Upper lobe of left lung (tissue), 6 donors: Measurements from ENCODE around the gene GLIS1. TPM values are rescaled to one million over a fixed set of nuclear protein-coding genes. Genes with fewer than 3 reads are reported as not detected.

Experiments
- ATAC-seq, 2 donors: fragments of 200-7000 bp; cut with Tn5 transposase; one replicate each; pipeline ENCODE4 v1.9.1; 2022; ENCODE audit warnings: mild to moderate bottlenecking in 2 of 2, moderate library complexity in 2 of 2; ENCODE audit not compliant: low FRiP score in 2 of 2
- DNase-seq, 2 donors: peaks; one replicate each; pipeline ENCODE4 v3.0.0-alpha.2; 2019 to 2020
- H3K27ac ChIP-seq, 4 donors: fragments of 200-600 bp; sonication (generic); one replicate each; pipeline ENCODE4 v1.5.1; 2016 to 2019
- H3K27me3 ChIP-seq, 4 donors: fragments of 200-600 bp; sonication (generic); one replicate each; pipeline ENCODE4 v1.5.1; 2017 to 2019
- H3K36me3 ChIP-seq, 4 donors: fragments of 200-600 bp; sonication (generic); one replicate each; pipeline ENCODE4 v1.5.1; 2016 to 2019
- H3K4me1 ChIP-seq, 4 donors: fragments of 200-600 bp; sonication (generic); one replicate each; pipeline ENCODE4 v1.5.1; 2018 to 2019
- H3K4me3 ChIP-seq, 4 donors: fragments of 200-600 bp; sonication (generic); one replicate each; pipeline ENCODE4 v1.5.1; 2017 to 2019; ENCODE audit warnings: mild to moderate bottlenecking in 2 of 4, moderate library complexity in 1 of 4
- H3K9me3 ChIP-seq, 4 donors: fragments of 200-600 bp; sonication (generic); one replicate each; pipeline ENCODE4 v1.5.1; 2018 to 2019
- CTCF ChIP-seq, 6 experiments: fragments of 450-650 bp in 4 of 6; fragments of 200-600 bp in 2 of 6; sonication (generic) in 2 of 6; IDR thresholded peaks; one replicate each; pipeline ENCODE4 v1.5.1; 2016 to 2019; ENCODE audit warnings: antibody characterized with exemption in 6 of 6
- EP300 ChIP-seq, 4 donors: sonication (generic); formaldehyde crosslinking; IDR thresholded peaks; one replicate each; pipeline ENCODE4 v1.5.1; 2017; ENCODE audit warnings: antibody characterized with exemption in 4 of 4, control low read depth in 2 of 4
- POLR2A ChIP-seq, 4 donors: fragments of 450-650 bp; IDR thresholded peaks; one replicate each; pipeline ENCODE4 v1.5.1; 2016 to 2017; ENCODE audit warnings: antibody characterized with exemption in 4 of 4, mild to moderate bottlenecking in 2 of 4
- POLR2AphosphoS5 ChIP-seq, 2 donors: sonication (generic); formaldehyde crosslinking; IDR thresholded peaks; one replicate each; pipeline ENCODE4 v1.5.1; 2017; ENCODE audit warnings: antibody characterized with exemption in 2 of 2
- WGBS, 2 donors: methylation state at CpG; one replicate each; pipeline ENCODE4 v1.1.5; 2017 to 2018; 5-methylcytosine and 5-hydroxymethylcytosine counted together
- total RNA-seq, 6 donors: library from RNA; depleted of rRNA in 4 of 6; stranded (reverse); fragments of >200 nt in 4 of 6; gene quantifications; one replicate each; pipeline versions ENCODE4 v1.1.0 to v1.2.1, GENCODE V29; 2016 to 2021
- donor health status: DM: no; HTN: no; CAD: no; lungs with moderate emphysema.
- donor health status: DM: no; HTN: yes; CAD: no; lungs with severe emphysema.

The GLIS1 gene
- total RNA-seq, 6 donors from 2014 or later = 0.26 to 1.0 TPM; not detected in 4

- H3K36me3 ChIP-seq = no peaks in the 10 kb centered on the region
- 78 to 81% methylated on average over 12 of the region's 12 CpGs for WGBS, 2 donors
- H3K27me3 ChIP-seq = peaks cover 0 to 3% (median 0%) of the 10 kb centered on the region in 4 donors
- peaks cover 0 to 9% (median 3%) of the 10 kb centered on the region in 4 donors for H3K4me1 ChIP-seq
- TF ChIP-seq POLR2A (IDR thresholded peaks at IDR 0.05) (no peak), POLR2AphosphoS5 (IDR thresholded peaks at IDR 0.05) (no peak), EP300 (IDR thresholded peaks at IDR 0.05) (no peak), CTCF (IDR thresholded peaks at IDR 0.05) (no peak)
- DNase-seq = no peak
- no peak for ATAC-seq
- H3K9me3 ChIP-seq = no peaks in the 10 kb centered on the region
- no peak overlapping the region for H3K27ac ChIP-seq
- no peak overlapping the region for H3K4me3 ChIP-seq
These were observed 49.1 kb downstream of the GLIS1 start for GRCh38 chr1:53689736-53690326.

GRCh38 chr1:53689223-53689622, 49.7 kb downstream of the GLIS1 start:
- 84 to 96% methylated on average over 2 to 4 of the region's 4 CpGs for WGBS, 2 donors
- Histone ChIP-seq H3K4me3 (no peak overlapping the region), H3K27ac (no peak overlapping the region), H3K36me3 (no peaks in the 10 kb centered on the region), H3K4me1 (peaks cover 0 to 9% (median 3%) of the 10 kb centered on the region in 4 donors), H3K27me3 (peaks cover 0 to 3% (median 0%) of the 10 kb centered on the region in 4 donors), H3K9me3 (no peaks in the 10 kb centered on the region)
- no peak for TF ChIP-seq POLR2A (IDR thresholded peaks at IDR 0.05)
- TF ChIP-seq CTCF (IDR thresholded peaks at IDR 0.05) = no peak
- TF ChIP-seq POLR2AphosphoS5 (IDR thresholded peaks at IDR 0.05) = no peak
- TF ChIP-seq EP300 (IDR thresholded peaks at IDR 0.05) = no peak
- no peak for DNase-seq
- ATAC-seq = no peak

DNA sequence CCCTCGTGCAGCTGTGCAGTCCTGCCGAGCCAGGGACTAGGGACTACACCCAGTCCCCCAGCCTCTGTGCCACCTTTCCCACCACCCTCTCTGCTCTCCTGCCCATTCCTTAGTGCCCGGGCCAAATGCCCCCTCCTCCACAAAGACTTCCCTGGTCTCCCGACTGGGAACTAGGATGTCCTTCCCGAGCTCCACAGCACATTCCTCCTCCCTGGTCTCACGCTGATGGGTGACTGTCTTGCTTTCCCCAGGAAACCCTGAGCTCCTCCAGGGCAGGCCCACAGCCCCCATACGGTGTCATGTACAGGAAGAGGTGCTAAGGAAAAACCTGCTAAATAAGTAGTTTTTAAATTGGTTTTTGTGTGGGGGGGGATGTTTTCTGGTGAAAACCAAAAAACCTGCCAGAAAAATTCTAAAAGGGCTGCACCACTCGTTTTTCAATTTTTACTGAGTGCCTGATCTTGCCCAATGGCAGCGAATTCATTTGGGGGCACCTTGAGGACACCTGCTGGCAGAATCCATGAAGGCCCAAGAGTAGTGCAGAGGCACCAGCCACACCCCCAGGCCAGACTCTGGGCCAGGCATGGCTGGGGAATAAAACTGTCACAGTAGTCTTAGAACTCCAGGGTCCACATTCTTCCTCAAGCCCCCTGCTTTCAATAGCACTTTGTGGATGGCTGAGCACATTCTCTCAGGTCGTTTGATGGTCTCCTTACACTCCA, 50.4 kb downstream of the GLIS1 start:
- ATAC-seq (no peak), DNase-seq (no peak)
- TF ChIP-seq POLR2A (IDR thresholded peaks at IDR 0.05) (no peak), CTCF (IDR thresholded peaks at IDR 0.05) (no peak), EP300 (IDR thresholded peaks at IDR 0.05) (no peak), POLR2AphosphoS5 (IDR thresholded peaks at IDR 0.05) (no peak)
- Histone ChIP-seq H3K36me3 (no peaks in the 10 kb centered on the region), H3K4me3 (no peak overlapping the region), H3K4me1 (peaks cover 0 to 9% (median 3%) of the 10 kb centered on the region in 4 donors), H3K27ac (no peak overlapping the region), H3K9me3 (no peaks in the 10 kb centered on the region), H3K27me3 (peaks cover 0 to 3% (median 0%) of the 10 kb centered on the region in 4 donors)
- WGBS, 2 donors = 51 to 65% methylated on average over 10 of the region's 10 CpGs

DNA sequence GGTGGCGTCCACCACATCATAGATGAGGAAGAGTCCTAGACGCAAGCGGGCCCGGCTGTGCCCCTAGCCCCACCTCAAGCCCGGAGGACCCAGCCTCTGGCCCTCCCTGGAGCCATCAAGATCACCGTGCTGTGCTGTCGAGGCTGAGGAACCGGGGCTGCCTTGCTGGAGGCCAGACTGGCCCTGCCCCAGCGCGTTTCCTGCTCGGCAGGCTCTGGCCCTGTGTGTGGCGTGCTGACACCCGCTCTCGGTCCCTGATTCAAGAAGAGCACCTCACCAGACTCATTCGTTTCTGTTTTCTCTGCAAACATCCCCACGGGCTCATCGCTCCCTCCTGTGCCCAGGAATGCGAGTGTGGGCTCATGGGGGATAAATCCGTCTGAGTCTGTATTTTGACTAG, 51.1 kb downstream of the GLIS1 start:
- Histone ChIP-seq H3K9me3 (no peaks in the 10 kb centered on the region), H3K36me3 (no peaks in the 10 kb centered on the region), H3K27ac (no peak overlapping the region), H3K4me1 (peaks cover 0 to 9% (median 3%) of the 10 kb centered on the region in 4 donors), H3K27me3 (peaks cover 0 to 3% (median 0%) of the 10 kb centered on the region in 4 donors), H3K4me3 (no peak overlapping the region)
- whole genome bisulfite sequencing, 2 donors = 82 to 84% methylated on average over 10 to 19 of the region's 19 CpGs
- TF ChIP-seq POLR2AphosphoS5 (IDR thresholded peaks at IDR 0.05) (no peak), CTCF (IDR thresholded peaks at IDR 0.05) (no peak), POLR2A (IDR thresholded peaks at IDR 0.05) (no peak), EP300 (IDR thresholded peaks at IDR 0.05) (no peak)
- ATAC-seq (no peak), DNase-seq (no peak)
